Fibroblast of the aortic adventitia (primary cell): ENCODE data around the gene CLDN16. TPM values are rescaled to one million over a fixed set of nuclear protein-coding genes. Genes with fewer than 3 reads are reported as not detected.

Experiments
- DNase-seq: peaks from one replicate; pipeline ENCODE4 v3.0.0-alpha.2; 2010; ENCODE audit warnings: low read depth
- H3K4me3 ChIP-seq: 2 replicates; pipeline ENCODE4 v1.5.1; 2011; ENCODE audit warnings: low read depth, mild to moderate bottlenecking, control low read depth, low read length, moderate library complexity
- CTCF ChIP-seq: IDR thresholded peaks from 2 replicates; pipeline ENCODE4 v1.5.1; 2011; ENCODE audit warnings: mild to moderate bottlenecking, low read length, control low read depth, inconsistent platforms; ENCODE audit not compliant: insufficient read depth
- total RNA-seq: library from RNA; depleted of rRNA; stranded (reverse); fragments of >200 nt; gene quantifications from 2 replicates; pipeline ENCODE4 v1.2.3, GENCODE V29; 2012; ENCODE audit warnings: low replicate concordance

Gene CLDN16
- total RNA-seq, 1 donor, result 0.09 TPM

GRCh38 chr3:190362258-190362657, 25.7 kb upstream of the CLDN16 start:
- no peak overlapping the region for H3K4me3 ChIP-seq
- TF ChIP-seq CTCF, result no peak
- DNase-seq, result no peak

- peak; percentile 42 for DNase-seq
- TF ChIP-seq CTCF, result no peak
- no peak overlapping the region for H3K4me3 ChIP-seq
Measured at GRCh38 chr3:190366133-190366532, 21.8 kb upstream of the CLDN16 start.

GRCh38 chr3:190368881-190369280, 19.1 kb upstream of the CLDN16 start:
- DNase-seq, result no peak
- no peak for TF ChIP-seq CTCF
- H3K4me3 ChIP-seq, result no peak overlapping the region

GRCh38 chr3:190369668-190370295, 18.2 kb upstream of the CLDN16 start:
- DNase-seq, result no peak
- no peak overlapping the region for H3K4me3 ChIP-seq
- no peak for TF ChIP-seq CTCF

- no peak overlapping the region for H3K4me3 ChIP-seq
- DNase-seq, result no peak
- no peak for TF ChIP-seq CTCF
Measured at GRCh38 chr3:190370369-190370768, 17.6 kb upstream of the CLDN16 start.

GRCh38 chr3:190371152-190371551, 16.8 kb upstream of the CLDN16 start:
- TF ChIP-seq CTCF, result no peak
- H3K4me3 ChIP-seq, result no peak overlapping the region
- DNase-seq, result no peak

- no peak overlapping the region for H3K4me3 ChIP-seq
- no peak for TF ChIP-seq CTCF
- DNase-seq, result no peak
Measured at GRCh38 chr3:190375246-190375645, 12.7 kb upstream of the CLDN16 start.
